ENCODE data around the gene HECTD1.
"Not testable (repeated sequence)": the region's sequence is repeated elsewhere in the genome, so short reads cannot be mapped to it uniquely, and the experiment has no call there.

HECTD1 gene

GRCh38 chr14:31068235-31068634, 139.4 kb downstream of the HECTD1 start:
- H3K27ac ChIP-seq, result no peak overlapping the region
- TF ChIP-seq CTCF (conservative IDR thresholded peaks at IDR 0.05), result no peak

DNA sequence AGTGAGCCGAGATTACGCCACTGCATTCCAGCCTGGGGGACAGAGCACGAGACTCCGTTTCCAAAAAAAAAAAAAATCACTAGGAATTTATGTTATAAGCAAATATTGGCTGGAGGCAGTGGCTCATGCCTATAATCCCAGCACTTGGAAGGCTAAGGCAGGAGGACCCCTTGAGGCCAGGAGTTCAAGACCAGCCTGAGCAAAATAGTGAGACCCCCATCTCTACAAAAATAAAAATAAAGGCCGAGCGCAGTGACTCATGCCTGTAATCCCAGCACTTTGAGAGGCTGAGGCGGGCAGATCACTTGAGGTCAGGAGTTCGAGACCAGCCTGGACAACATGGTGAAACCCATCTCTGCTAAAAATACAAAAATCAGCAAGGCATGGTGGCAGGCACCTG, 144.7 kb downstream of the HECTD1 start:
- not testable (repeated sequence) for H3K27ac ChIP-seq

GRCh38 chr14:31060253-31060875, 147.2 kb downstream of the HECTD1 start:
- TF ChIP-seq CTCF (conservative IDR thresholded peaks at IDR 0.05), result no peak
- no peak overlapping the region for H3K27ac ChIP-seq

DNA sequence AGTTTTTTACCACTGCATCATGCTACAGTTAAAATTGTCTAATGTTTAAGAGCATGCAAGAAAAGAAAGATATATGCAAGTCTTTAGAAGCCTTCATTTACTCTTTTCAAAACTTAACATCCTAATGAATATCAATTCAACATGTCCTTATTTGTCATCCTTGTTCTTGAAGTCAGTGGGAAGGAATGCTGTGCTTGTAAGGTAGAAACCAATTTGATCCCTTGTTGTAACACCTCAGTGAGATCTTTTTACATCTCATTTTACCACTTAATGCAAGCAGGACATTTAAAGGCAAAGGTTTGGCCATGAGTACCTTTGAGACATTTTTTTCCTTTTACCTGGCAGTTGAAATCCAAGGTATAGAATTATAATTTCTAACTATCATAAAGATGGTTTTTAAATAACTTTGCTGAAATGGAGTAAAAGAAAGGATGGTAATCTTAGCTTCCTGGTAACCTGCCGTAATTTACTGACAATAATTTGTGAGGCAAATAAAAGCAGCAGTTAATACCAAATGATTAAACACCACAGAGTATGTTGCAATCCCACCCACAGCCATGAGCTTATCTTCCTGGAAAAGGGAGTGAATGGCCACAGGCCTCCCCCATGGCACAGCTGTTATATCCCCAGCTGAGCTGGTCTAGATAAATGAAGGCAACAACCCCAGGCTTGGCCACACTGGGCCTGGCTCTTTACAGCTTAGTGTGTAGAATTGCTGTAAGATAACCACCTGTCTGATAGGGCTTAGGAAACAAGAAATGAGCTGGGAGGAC, 148.3 kb downstream of the HECTD1 start:
- no peak for TF ChIP-seq CTCF (conservative IDR thresholded peaks at IDR 0.05)
- H3K27ac ChIP-seq, result peak overlapping the region; percentile 39

DNA sequence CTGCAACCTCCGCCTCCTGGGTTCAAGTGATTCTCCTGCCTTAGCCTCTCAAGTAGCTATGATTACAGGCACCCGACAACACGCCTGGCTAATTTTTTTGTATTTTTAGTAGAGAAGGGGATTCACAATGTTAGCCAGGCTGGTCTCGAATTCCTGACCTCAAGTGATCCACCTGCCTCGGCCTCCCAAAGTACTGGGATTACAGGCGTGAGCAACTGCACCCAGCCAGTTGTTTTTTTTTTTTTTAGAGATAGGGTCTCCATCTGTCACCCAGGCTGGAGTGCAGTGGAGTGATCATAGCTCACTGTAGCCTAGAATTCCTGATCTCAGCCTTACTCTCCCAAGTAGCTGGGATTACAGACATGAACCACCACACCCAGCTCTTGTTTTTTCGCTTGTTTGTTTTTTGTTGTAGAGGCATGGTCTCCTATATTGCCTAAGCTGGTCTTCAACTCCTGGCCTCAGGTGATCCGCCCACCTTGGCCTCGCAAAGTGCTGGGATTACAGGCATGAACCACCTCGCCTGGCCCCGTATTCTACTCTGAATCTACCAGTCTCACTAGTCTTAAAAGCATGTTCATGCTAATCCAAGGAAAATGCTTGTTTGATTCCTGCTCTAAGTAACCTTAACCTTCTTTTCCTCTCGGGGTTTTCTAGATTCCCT, 149.8 kb downstream of the HECTD1 start:
- peak overlapping the region; percentile 39 for H3K27ac ChIP-seq

GRCh38 chr14:31057035-31057434, 150.6 kb downstream of the HECTD1 start:
- no peak overlapping the region for H3K27ac ChIP-seq
- no peak for TF ChIP-seq CTCF (conservative IDR thresholded peaks at IDR 0.05)

More for the DNA sequence above, 149.8 kb downstream of the HECTD1 start:
- TF ChIP-seq CTCF (conservative IDR thresholded peaks at IDR 0.05), result no peak

DNA sequence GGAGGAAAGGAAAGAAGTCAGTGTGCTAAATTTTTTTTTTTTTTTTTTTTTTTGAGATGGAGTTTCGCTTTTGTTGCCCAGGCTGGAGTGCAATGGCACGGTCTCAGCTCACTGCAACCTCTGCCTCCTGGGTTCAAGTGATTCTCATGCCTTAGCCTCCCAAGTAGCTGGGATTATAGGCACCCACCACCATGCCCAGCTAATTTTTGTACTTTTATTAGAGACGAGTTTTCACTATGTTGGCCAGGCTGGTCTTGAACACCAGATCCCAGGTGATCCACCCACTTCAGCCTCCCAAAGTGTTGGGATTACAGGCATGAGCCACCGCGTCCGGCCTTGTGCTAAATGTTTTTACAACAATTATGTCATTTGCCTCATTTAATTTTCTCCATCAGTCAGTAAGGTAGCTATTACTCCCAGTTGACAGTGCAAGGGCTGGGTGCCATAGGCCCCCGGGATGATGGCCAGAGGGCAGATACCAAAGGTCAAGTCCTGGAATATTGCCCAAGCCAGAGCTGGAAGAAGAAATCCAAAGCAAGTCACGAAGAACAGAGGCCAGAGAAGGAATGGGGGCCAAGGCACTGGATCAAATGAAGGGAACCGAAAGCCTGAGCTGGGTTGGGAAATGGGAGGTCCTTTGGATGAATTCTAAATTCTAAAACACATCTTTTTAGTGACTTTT, 154.5 kb downstream of the HECTD1 start:
- H3K27ac ChIP-seq, result not testable (repeated sequence)

- no peak for TF ChIP-seq CTCF (conservative IDR thresholded peaks at IDR 0.05)
- H3K27ac ChIP-seq, result no peak overlapping the region
These were observed 156.1 kb downstream of the HECTD1 start for GRCh38 chr14:31051511-31051910.

Data from VCaP (cell line).